Left lung (tissue), 10 donors: ENCODE data around the gene ZFP14. TPM values are rescaled to one million over a fixed set of nuclear protein-coding genes. Genes with fewer than 3 reads are reported as not detected.

ENCODE experiments used
- ATAC-seq: fragments of 200-7000 bp; cut with Tn5 transposase; one replicate; pipeline ENCODE4 v1.9.1; 2020; ENCODE audit warnings: moderate library complexity
- DNase-seq, 4 donors: peaks; one replicate each; pipeline ENCODE4 v3.0.0-alpha.2; 2013 to 2020
- H3K27ac ChIP-seq, 2 donors: fragments of 200-600 bp; sonication (generic) in 1 of 2; one replicate each; pipeline versions ENCODE4 v1.5.0 to v1.8.0; 2020 to 2021
- H3K27me3 ChIP-seq, 2 donors: fragments of 200-600 bp; sonication (generic) in 1 of 2; one replicate each; pipeline versions ENCODE4 v1.5.0 to v1.8.0; 2020 to 2021
- H3K36me3 ChIP-seq, 2 donors: fragments of 200-600 bp; sonication (generic) in 1 of 2; one replicate each; pipeline versions ENCODE4 v1.5.0 to v1.8.0; 2020 to 2021
- H3K4me1 ChIP-seq, 2 donors: fragments of 200-600 bp; one replicate each; pipeline ENCODE4 v1.8.0; 2021
- H3K4me3 ChIP-seq, 2 donors: fragments of 200-600 bp; sonication (generic) in 1 of 2; one replicate each; pipeline versions ENCODE4 v1.5.0 to v1.8.0; 2020 to 2021; ENCODE audit warnings: mild to moderate bottlenecking in 1 of 2
- H3K9me3 ChIP-seq, 2 donors: fragments of 200-600 bp; sonication (generic) in 1 of 2; one replicate each; pipeline versions ENCODE4 v1.5.0 to v1.8.0; 2020 to 2021
- intact Hi-C, 2 donors: fragments of 100-400 bp; cut with DNase I; formaldehyde crosslinking; loops; one replicate each; pipeline versions ENCODE4 v1.11.2 to v1.14.2; 2022
- polyA plus RNA-seq, 6 donors: library from polyadenylated mRNA; unstranded; fragments of 120-200 nt; gene quantifications; one replicate each; pipeline ENCODE4 v1.2.1, GENCODE V29; 2013; ENCODE audit not compliant: insufficient read length in 6 of 6
- total RNA-seq, 2 donors: library from RNA; stranded (reverse); fragmentation: NEBNext Ultra II Directional; extraction: Animal tissue kit (Norgen Biotek cat#: 25700); gene quantifications; one replicate each; pipeline ENCODE4 v1.2.1, GENCODE V29; 2021
- TF ChIP-seq, protein P1 (sequence below), 2 donors: fragments of 200-600 bp; sonication (generic) in 1 of 2; IDR thresholded peaks; one replicate each; pipeline versions ENCODE4 v1.5.0 to v1.8.0; 2021; ENCODE audit warnings: antibody characterized with exemption in 2 of 2
- donor health status: DM: no; HTN: yes; CAD: no.
- donor health status: DM: no; HTN: no; CAD: no.

ZFP14 gene
- total and polyA plus RNA-seq, 8 donors: 3.8 to 16.1 (median 13.6) TPM

DNA sequence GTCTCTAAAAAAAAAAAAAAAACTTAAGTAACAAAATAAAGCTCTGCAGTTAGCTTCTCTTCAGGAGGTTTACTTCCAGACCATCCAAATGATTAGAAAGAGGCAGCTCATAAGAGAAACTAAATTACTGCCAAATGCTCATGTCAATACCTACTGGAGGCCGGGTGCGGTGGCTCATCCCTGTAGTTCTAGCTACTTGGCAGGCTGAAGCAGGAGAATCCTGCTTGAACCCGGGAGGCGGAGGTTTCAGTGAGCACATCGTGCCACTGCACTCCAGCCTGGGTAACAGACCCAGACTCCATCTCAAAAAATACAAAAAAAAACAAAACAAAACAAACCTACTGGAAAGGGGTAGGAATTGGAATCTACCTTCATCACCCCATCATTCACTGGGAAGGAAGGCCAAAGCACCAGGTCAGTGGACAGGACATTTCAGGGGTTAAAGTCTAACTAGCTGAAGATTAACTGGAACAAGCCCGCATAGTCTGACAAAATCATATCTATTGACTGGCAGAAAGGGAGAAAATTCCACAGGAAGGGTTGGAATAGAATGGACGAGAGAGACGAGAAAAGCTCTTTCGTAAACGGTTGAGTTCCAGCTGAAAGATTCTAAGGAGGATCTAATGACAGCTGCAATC, 1.3 kb downstream of the ZFP14 start:
- H3K4me1 ChIP-seq: peaks cover 5 to 13% of the 10 kb centered on the region in 2 donors
- ATAC-seq: no peak
- no peaks in the 10 kb centered on the region for H3K36me3 ChIP-seq
- H3K27me3 ChIP-seq: no peaks in the 10 kb centered on the region
- intact Hi-C loops: no loop called here
- H3K9me3 ChIP-seq: peaks cover 0 to 33% of the 10 kb centered on the region in 2 donors
- no peak for DNase-seq
- TF ChIP-seq, protein P1, sequence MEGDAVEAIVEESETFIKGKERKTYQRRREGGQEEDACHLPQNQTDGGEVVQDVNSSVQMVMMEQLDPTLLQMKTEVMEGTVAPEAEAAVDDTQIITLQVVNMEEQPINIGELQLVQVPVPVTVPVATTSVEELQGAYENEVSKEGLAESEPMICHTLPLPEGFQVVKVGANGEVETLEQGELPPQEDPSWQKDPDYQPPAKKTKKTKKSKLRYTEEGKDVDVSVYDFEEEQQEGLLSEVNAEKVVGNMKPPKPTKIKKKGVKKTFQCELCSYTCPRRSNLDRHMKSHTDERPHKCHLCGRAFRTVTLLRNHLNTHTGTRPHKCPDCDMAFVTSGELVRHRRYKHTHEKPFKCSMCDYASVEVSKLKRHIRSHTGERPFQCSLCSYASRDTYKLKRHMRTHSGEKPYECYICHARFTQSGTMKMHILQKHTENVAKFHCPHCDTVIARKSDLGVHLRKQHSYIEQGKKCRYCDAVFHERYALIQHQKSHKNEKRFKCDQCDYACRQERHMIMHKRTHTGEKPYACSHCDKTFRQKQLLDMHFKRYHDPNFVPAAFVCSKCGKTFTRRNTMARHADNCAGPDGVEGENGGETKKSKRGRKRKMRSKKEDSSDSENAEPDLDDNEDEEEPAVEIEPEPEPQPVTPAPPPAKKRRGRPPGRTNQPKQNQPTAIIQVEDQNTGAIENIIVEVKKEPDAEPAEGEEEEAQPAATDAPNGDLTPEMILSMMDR (IDR thresholded peaks at IDR 0.05): no peak
- H3K4me3 ChIP-seq: peak overlapping the region in 1 of 2 donors; percentile 54
- H3K27ac ChIP-seq: no peak overlapping the region

DNA sequence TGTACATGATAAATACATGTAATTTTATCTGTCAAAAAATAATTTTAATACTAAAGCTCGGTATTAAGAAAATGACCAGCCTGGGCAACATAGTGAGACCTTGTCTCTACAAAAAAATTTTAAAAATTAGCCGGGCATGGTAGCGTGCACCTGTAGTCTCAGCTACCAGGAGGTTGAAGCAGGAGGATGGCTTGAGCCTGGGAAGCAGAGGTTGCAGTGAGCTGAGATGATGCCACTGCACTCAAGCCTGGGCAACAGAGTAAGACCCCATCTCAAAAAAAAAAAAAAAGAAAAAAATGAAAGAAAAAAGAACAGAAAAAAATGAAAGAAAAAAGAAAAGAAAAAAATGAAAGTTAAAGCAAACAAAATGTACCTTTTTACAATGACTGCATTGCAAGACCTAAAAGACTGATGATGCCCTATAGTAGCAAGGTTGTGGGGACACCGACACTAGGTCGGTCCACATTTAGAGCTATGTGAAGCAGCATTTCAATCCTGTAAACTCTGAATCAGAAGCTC, 5.3 kb downstream of the ZFP14 start:
- Histone ChIP-seq H3K27ac (no peak overlapping the region), H3K4me3 (no peak overlapping the region), H3K4me1 (peaks cover 5 to 9% of the 10 kb centered on the region in 2 donors), H3K36me3 (peaks cover 0 to 7% of the 10 kb centered on the region in 2 donors), H3K27me3 (no peaks in the 10 kb centered on the region), H3K9me3 (peaks cover 0 to 55% of the 10 kb centered on the region in 2 donors)
- no peak for DNase-seq
- TF ChIP-seq, protein P1 (IDR thresholded peaks at IDR 0.05): no peak
- no peak for ATAC-seq
- intact Hi-C loops: no loop called here

DNA sequence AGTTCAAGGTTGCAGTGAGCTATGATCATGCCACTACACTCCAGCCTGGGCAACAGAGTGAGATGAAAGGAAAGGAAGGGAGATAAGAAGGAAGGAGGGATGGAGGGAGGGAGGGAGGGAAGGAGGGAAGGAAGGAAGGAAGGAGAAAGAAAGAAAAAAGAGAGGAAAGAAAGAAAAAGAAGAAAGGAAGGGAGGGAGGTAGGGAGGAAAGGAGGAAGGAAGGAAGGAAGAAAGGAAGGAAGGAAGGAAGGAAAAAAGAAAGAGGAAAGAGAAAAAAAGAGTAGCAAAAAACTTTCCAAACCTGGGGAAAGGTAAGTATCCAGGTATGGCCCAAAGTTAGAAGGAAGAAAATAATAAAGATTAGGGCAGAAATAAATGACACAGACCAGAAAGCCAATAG, 7.1 kb downstream of the ZFP14 start:
- intact Hi-C loops: no loop called here
- H3K27ac ChIP-seq: no peak overlapping the region
- ATAC-seq (no peak), DNase-seq (no peak)
- peaks cover 0 to 21% of the 10 kb centered on the region in 2 donors for H3K36me3 ChIP-seq
- TF ChIP-seq, protein P1 (IDR thresholded peaks at IDR 0.05): no peak
- no peaks in the 10 kb centered on the region for H3K27me3 ChIP-seq
- H3K9me3 ChIP-seq: peaks cover 0 to 68% of the 10 kb centered on the region in 2 donors
- H3K4me3 ChIP-seq: no peak overlapping the region
- H3K4me1 ChIP-seq: no peaks in the 10 kb centered on the region

- DNase-seq (no peak), ATAC-seq (no peak)
- TF ChIP-seq, protein P1 (IDR thresholded peaks at IDR 0.05): no peak
- Histone ChIP-seq H3K4me1 (no peaks in the 10 kb centered on the region), H3K36me3 (peaks cover 0 to 86% of the 10 kb centered on the region in 2 donors), H3K27me3 (no peaks in the 10 kb centered on the region), H3K27ac (no peak overlapping the region), H3K9me3 (peaks cover 0 to 74% of the 10 kb centered on the region in 2 donors), H3K4me3 (no peak overlapping the region)
- intact Hi-C loops: no loop called here
Observed at GRCh38 chr19:36363845-36364244, 15.2 kb downstream of the ZFP14 start.

DNA sequence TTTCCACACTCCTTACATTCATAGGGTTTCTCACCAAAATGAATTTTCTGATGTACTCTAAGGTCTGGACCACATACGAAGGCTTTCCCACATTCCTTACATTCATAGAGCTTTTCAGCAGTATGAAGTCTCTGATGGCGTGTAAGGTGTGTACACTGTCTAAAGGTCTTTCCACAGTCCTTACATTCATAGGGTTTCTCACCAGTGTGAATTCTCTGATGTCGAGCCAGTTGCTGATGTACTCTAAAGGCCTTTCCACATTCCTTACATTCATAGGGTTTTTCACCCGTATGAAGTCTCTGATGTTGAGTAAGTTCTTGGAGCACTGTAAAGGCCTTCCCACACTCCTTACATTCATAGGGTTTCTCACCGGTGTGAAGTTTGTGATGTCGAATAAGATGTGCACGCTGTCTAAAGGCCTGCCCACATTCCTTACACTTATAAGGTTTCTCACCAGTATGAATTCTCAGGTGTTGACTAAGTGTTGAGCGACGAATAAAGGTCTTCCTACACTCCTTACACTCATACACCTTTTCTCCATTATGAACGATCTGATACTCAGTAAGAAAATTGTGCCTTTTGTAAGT, 38.1 kb downstream of the ZFP14 start:
- Histone ChIP-seq H3K36me3 (peaks cover 0 to 81% of the 10 kb centered on the region in 2 donors), H3K9me3 (peaks cover 0 to 99% of the 10 kb centered on the region in 2 donors), H3K27ac (no peak overlapping the region), H3K27me3 (no peaks in the 10 kb centered on the region), H3K4me3 (no peak overlapping the region), H3K4me1 (no peaks in the 10 kb centered on the region)
- intact Hi-C loops: no loop called here
- ATAC-seq (no peak), DNase-seq (no peak)
- TF ChIP-seq, protein P1 (IDR thresholded peaks at IDR 0.05): no peak
